ENCODE results near the gene CEP72.

The CEP72 gene

GRCh38 chr5:665956-666711 is 54.0 kb downstream of the CEP72 start:
- DNase-seq (ENCODE audit: low read depth in 2 of 2): no peak
- no peak for TF ChIP-seq CTCF (IDR thresholded peaks at IDR 0.05; ENCODE audit: low read depth, low read length)
- H3K4me3 ChIP-seq (replicated peaks in 1 of 2; ENCODE audit: low read depth in 2 of 2, low read length in 2 of 2): no peak overlapping the region

- DNase-seq (ENCODE audit: low read depth in 2 of 2): no peak
- H3K4me3 ChIP-seq (replicated peaks in 1 of 2; ENCODE audit: low read depth in 2 of 2, low read length in 2 of 2): no peak overlapping the region
- TF ChIP-seq CTCF (IDR thresholded peaks at IDR 0.05; ENCODE audit: low read depth, low read length): no peak
Measured at GRCh38 chr5:666816-667498, 54.8 kb downstream of the CEP72 start.

GRCh38 chr5:668283-668995 is 56.3 kb downstream of the CEP72 start:
- no peak overlapping the region for H3K4me3 ChIP-seq (replicated peaks in 1 of 2; ENCODE audit: low read depth in 2 of 2, low read length in 2 of 2)
- TF ChIP-seq CTCF (IDR thresholded peaks at IDR 0.05; ENCODE audit: low read depth, low read length): no peak
- no peak for DNase-seq (ENCODE audit: low read depth in 2 of 2)

- DNase-seq (ENCODE audit: low read depth in 2 of 2): peak in 1 of 2 donors; percentile 20
Measured at GRCh38 chr5:669111-669841, 57.1 kb downstream of the CEP72 start.

GRCh38 chr5:669842-670395 is 57.8 kb downstream of the CEP72 start:
- no peak for DNase-seq (ENCODE audit: low read depth in 2 of 2)
- H3K4me3 ChIP-seq (replicated peaks in 1 of 2; ENCODE audit: low read depth in 2 of 2, low read length in 2 of 2): no peak overlapping the region
- TF ChIP-seq CTCF (IDR thresholded peaks at IDR 0.05; ENCODE audit: low read depth, low read length): no peak

More at GRCh38 chr5:669111-669841, 57.1 kb downstream of the CEP72 start:
- peak; percentile 67 for TF ChIP-seq CTCF (IDR thresholded peaks at IDR 0.05; ENCODE audit: low read depth, low read length)
- H3K4me3 ChIP-seq (replicated peaks in 1 of 2; ENCODE audit: low read depth in 2 of 2, low read length in 2 of 2): no peak overlapping the region

Measured in cardiac fibroblast (primary cell).